ENCODE data around the gene CASP5.

CASP5 gene

DNA sequence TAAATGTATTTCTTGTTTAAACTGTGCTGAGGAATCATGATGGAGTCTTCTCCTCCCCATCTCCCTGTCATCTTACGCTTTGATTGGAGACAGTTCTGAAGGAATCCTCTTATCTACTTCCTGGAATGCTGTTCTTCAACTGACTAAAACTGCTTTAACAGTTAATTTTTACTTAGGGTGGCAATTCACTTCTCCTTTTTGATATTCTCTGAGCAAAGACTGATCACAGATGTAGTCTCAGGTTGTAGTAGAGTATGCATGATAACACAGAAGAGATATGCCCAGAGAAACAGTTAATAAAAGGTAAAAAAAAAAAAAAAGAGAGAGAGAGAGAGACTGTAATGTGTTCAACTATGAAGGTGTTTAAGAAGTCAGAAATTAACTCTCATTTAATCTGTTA, 1.4 kb upstream of the CASP5 start:
- FAIRE-seq (no peak), DNase-seq (ENCODE audit: insufficient read length) (no peak)
- no peak for TF ChIP-seq POLR2AphosphoS5 (IDR thresholded peaks at IDR 0.05; ENCODE audit: low read depth, low read length)
- no peak for TF ChIP-seq POLR2A (IDR thresholded peaks at IDR 0.05; ENCODE audit: low read depth, low read length)
- TF ChIP-seq TAF1 (IDR thresholded peaks at IDR 0.05; ENCODE audit: borderline replicate concordance, low read depth, low read length), result no peak

DNA sequence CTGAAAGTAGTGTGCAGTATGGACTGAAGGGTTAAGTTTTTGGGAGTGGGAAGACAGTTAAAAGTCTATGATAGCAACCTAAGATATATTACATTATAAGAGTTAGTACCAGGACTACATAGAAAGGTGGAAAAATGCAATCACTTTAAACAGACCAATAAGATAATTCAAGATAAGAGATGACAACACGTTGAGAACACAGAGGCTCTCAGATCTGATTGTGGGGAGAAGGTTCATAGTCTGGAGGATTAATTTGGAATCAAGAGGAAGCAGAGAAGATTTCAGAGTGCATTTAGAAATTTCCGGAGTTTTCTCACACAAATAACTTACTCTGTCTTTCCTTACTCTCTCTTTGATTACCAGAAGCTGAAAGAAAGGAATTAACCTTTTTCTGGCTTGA, 441 bp downstream of the CASP5 start:
- no peak for FAIRE-seq
- no peak for DNase-seq (ENCODE audit: insufficient read length)
- TF ChIP-seq TAF1 (IDR thresholded peaks at IDR 0.05; ENCODE audit: borderline replicate concordance, low read depth, low read length), result no peak
- TF ChIP-seq POLR2AphosphoS5 (IDR thresholded peaks at IDR 0.05; ENCODE audit: low read depth, low read length), result no peak
- TF ChIP-seq POLR2A (IDR thresholded peaks at IDR 0.05; ENCODE audit: low read depth, low read length), result no peak

- FAIRE-seq (no peak), DNase-seq (ENCODE audit: insufficient read length) (no peak)
- no peak for TF ChIP-seq POLR2A (IDR thresholded peaks at IDR 0.05; ENCODE audit: low read depth, low read length)
- no peak for TF ChIP-seq TAF1 (IDR thresholded peaks at IDR 0.05; ENCODE audit: borderline replicate concordance, low read depth, low read length)
- TF ChIP-seq POLR2AphosphoS5 (IDR thresholded peaks at IDR 0.05; ENCODE audit: low read depth, low read length), result no peak
Measured at GRCh38 chr11:105007463-105007862, 15.5 kb downstream of the CASP5 start.

- no peak for TF ChIP-seq TAF1 (IDR thresholded peaks at IDR 0.05; ENCODE audit: borderline replicate concordance, low read depth, low read length)
- no peak for TF ChIP-seq POLR2A (IDR thresholded peaks at IDR 0.05; ENCODE audit: low read depth, low read length)
- TF ChIP-seq POLR2AphosphoS5 (IDR thresholded peaks at IDR 0.05; ENCODE audit: low read depth, low read length), result no peak
- no peak for DNase-seq (ENCODE audit: insufficient read length)
- FAIRE-seq, result no peak
Measured at GRCh38 chr11:105005451-105005845, 17.5 kb downstream of the CASP5 start.

- DNase-seq (ENCODE audit: insufficient read length) (no peak), FAIRE-seq (no peak)
- TF ChIP-seq POLR2AphosphoS5 (IDR thresholded peaks at IDR 0.05; ENCODE audit: low read depth, low read length) (no peak), TAF1 (IDR thresholded peaks at IDR 0.05; ENCODE audit: borderline replicate concordance, low read depth, low read length) (no peak)
Measured at GRCh38 chr11:105004021-105004420, 18.9 kb downstream of the CASP5 start.

- no peak for FAIRE-seq
- TF ChIP-seq POLR2AphosphoS5 (IDR thresholded peaks at IDR 0.05; ENCODE audit: low read depth, low read length), result no peak
- TF ChIP-seq POLR2A (IDR thresholded peaks at IDR 0.05; ENCODE audit: low read depth, low read length), result no peak
- no peak for TF ChIP-seq TAF1 (IDR thresholded peaks at IDR 0.05; ENCODE audit: borderline replicate concordance, low read depth, low read length)
- no peak for DNase-seq (ENCODE audit: insufficient read length)
Measured at GRCh38 chr11:105003151-105003550, 19.8 kb downstream of the CASP5 start.

DNA sequence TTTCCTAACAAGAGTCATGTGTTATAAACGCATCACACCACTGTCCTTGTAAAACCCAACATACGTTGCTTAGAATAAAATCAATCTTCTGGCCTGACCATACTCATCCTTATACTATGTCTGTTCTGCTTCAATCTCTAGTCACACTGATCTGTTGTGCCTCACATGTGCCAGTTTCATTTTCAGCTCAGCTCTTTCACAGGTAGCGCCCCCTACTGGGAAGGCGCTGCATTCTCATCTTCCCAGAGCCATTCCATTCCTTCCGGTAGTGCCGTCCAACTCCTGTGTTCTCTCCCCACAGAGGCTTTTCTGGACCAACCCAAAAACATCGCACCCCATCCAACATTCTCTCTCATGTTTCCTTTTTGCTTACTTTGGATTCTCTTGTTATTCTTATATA, 22.2 kb downstream of the CASP5 start:
- DNase-seq (ENCODE audit: insufficient read length) (no peak), FAIRE-seq (peak; percentile 85)
- no peak for TF ChIP-seq TAF1 (IDR thresholded peaks at IDR 0.05; ENCODE audit: borderline replicate concordance, low read depth, low read length)
- TF ChIP-seq POLR2AphosphoS5 (IDR thresholded peaks at IDR 0.05; ENCODE audit: low read depth, low read length), result no peak
- no peak for TF ChIP-seq POLR2A (IDR thresholded peaks at IDR 0.05; ENCODE audit: low read depth, low read length)

GRCh38 chr11:105000167-105000566, 22.8 kb downstream of the CASP5 start:
- DNase-seq (ENCODE audit: insufficient read length) (no peak), FAIRE-seq (peak; percentile 84)

DNA sequence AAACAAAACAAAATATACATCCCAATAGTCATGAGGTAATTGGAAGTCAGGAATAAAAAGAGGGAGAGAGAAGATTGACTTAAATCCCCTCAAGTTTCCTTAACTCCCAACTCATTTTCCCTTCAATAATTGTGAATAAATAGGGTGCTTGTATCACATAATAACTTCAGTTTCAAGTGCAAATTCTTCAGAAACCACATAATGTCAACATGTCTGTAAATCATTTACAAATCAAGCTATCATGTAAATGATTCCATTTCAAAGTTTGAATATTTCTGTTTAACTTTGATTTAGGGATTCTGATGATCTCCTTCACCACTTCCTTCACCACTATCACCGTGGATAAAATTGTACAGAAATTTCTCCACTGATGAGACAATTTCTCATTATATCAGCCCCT, 23.2 kb downstream of the CASP5 start:
- no peak for DNase-seq (ENCODE audit: insufficient read length)
- no peak for TF ChIP-seq POLR2AphosphoS5 (IDR thresholded peaks at IDR 0.05; ENCODE audit: low read depth, low read length)
- no peak for TF ChIP-seq TAF1 (IDR thresholded peaks at IDR 0.05; ENCODE audit: borderline replicate concordance, low read depth, low read length)
- no peak for TF ChIP-seq POLR2A (IDR thresholded peaks at IDR 0.05; ENCODE audit: low read depth, low read length)
- no peak for FAIRE-seq

More at GRCh38 chr11:105000167-105000566, 22.8 kb downstream of the CASP5 start:
- no peak for TF ChIP-seq TAF1 (IDR thresholded peaks at IDR 0.05; ENCODE audit: borderline replicate concordance, low read depth, low read length)
- TF ChIP-seq POLR2A (IDR thresholded peaks at IDR 0.05; ENCODE audit: low read depth, low read length), result no peak

DNA sequence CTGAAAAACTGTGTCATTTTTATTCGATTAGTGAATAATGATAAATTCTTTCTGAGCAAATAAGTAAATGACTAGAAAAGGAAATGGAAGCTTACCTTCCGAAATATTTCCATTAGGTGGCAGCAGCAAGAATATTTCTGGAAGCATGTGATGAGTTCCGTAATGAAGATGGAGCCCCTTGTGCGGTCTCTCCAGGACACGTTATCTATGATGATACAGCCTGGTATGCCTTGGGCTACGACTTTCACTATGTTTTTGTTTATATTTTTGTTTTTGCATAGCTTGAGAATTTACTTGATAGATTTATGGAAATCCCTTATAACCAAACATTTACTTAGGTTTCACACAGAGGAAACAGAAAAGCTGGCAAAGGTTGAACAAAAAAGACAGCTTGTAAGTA, 25.7 kb downstream of the CASP5 start:
- DNase-seq (ENCODE audit: insufficient read length) (no peak), FAIRE-seq (no peak)
- TF ChIP-seq POLR2A (IDR thresholded peaks at IDR 0.05; ENCODE audit: low read depth, low read length), result no peak
- no peak for TF ChIP-seq TAF1 (IDR thresholded peaks at IDR 0.05; ENCODE audit: borderline replicate concordance, low read depth, low read length)
- TF ChIP-seq POLR2AphosphoS5 (IDR thresholded peaks at IDR 0.05; ENCODE audit: low read depth, low read length), result no peak

DNA sequence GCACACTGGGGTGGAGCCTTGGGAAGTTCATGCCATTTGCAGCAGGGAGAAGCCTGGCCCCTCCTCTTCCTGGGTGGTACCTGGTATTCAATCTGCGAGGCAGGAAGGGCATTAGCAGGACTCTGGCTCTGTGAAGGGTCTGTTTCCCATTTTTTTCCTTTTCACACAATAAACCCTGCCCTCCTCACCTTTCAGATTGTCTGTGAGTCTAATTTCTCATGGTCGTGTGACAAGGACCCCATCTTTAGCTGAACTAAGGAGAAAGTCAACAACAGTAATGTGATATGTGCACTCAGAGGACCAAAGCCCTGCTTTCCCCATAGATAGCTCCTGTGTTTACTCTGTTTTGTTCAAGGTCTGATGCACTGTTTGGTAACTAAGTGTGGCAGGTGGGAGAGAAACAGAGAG, 28.0 kb downstream of the CASP5 start:
- FAIRE-seq (no peak), DNase-seq (ENCODE audit: insufficient read length) (no peak)
- TF ChIP-seq POLR2AphosphoS5 (IDR thresholded peaks at IDR 0.05; ENCODE audit: low read depth, low read length) (no peak), POLR2A (IDR thresholded peaks at IDR 0.05; ENCODE audit: low read depth, low read length) (no peak), TAF1 (IDR thresholded peaks at IDR 0.05; ENCODE audit: borderline replicate concordance, low read depth, low read length) (no peak)

DNA sequence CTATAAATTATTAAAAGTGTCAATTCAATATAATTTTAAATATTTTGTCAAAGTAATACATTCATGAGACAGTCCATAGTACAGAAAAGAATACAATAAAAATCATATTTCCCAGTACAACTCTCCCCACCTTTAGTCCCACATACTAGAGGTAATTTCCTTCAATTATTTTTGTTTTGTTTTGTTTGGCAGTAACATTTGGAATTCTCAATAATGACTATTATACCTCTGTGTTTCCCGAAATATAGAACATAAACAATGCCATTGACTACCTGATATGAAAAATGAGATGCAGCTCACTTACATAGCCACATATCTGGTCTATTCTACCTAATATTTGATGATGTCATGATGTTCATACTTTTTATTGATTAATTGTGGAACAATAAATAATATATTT, 30.2 kb downstream of the CASP5 start:
- TF ChIP-seq TAF1 (IDR thresholded peaks at IDR 0.05; ENCODE audit: borderline replicate concordance, low read depth, low read length) (no peak), POLR2A (IDR thresholded peaks at IDR 0.05; ENCODE audit: low read depth, low read length) (no peak), POLR2AphosphoS5 (IDR thresholded peaks at IDR 0.05; ENCODE audit: low read depth, low read length) (no peak)
- no peak for DNase-seq (ENCODE audit: insufficient read length)
- FAIRE-seq, result no peak

DNA sequence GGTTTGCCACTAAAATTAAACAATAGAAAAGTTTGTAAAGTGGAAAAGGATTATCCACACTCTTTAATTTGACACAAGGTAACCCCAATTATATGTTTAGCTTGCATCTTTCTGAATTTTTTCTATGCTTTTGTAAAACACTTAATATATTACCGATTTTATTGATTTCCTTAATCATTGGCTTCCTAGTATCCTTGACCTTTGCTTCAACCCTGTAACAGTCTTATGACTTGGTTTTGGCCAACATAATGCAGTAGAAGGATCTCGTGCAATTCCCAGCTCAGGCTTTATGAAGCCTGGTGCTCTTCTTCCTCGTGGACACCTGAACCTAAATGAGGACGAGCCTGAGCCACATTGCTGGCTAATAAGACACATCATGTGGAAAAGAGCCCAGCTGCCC, 31.0 kb downstream of the CASP5 start:
- no peak for DNase-seq (ENCODE audit: insufficient read length)
- no peak for TF ChIP-seq POLR2AphosphoS5 (IDR thresholded peaks at IDR 0.05; ENCODE audit: low read depth, low read length)
- TF ChIP-seq TAF1 (IDR thresholded peaks at IDR 0.05; ENCODE audit: borderline replicate concordance, low read depth, low read length), result no peak
- no peak for TF ChIP-seq POLR2A (IDR thresholded peaks at IDR 0.05; ENCODE audit: low read depth, low read length)
- FAIRE-seq, result no peak

All from GM12892 (cell line).